ENCODE results near the gene STMP1.

STMP1 gene

DNA sequence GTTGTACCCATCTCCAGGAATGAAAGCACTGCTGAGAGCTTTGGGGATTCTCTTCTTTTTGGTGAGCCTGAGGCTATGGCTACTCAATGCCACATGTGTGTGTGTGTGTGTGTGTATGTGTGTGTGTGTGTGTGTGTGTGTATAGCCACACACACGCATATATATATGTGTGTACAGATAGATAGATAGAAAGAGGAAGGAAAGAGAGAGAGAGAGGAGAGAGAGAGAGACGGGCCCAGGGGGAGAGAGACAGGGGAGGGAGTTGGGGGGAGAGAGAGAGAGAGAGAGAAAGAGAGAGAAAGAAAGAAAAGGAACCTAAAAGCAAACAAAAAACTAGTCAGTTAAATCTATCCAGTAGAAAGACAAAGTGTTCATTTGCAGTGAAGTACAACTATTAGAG, 57.4 kb downstream of the STMP1 start:
- no peak for DNase-seq (ENCODE audit: low read depth in 2 of 2)

DNA sequence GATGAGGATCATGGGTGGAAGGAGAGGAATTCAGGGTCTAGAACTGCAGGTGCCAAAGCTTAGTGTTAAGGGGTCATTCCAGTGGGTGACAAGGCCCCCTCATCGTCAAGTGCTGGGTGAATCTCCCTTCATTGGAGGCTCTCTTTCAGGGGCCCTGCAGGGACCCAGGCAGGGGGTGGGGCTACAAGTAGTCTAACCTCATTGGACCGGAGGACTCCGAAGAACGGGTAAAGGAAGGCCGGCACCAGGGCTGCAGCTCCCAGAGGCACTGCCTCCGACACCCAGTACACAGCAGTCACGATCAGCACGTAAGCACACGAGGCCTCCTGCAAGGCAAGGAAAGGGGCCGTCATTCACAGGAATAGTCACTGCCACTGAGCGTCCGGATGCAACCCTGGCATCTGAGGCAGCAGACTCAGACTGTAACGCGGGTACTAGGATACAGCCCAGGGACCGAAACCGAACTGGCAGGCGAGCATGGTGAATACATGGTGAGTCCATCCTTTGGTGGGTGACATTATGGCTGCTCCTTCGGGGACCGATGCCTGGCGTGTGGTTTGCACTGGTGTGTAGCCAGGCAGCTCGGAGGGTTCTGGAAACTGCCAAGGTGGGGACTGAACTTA, 59.0 kb downstream of the STMP1 start:
- DNase-seq (ENCODE audit: low read depth in 2 of 2) = no peak

DNA sequence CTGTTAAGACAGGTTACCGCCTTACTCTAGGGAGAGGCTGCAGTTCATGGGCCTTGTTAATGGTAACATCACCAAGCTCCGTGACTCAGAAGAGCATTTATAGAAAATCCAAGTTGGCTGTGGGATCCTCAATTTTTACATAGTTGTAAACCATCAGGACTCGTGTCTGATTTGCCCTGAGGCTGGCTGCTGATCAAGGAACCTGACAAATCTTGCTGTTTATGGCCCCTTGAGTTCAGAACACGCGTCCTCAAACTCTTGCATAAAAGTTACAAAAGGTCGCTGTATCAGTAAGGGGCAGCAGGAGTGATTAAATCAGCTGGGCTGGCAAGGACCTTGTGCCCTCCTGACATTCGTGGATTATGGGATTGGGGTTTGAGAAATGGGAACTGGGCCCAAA, 61.1 kb downstream of the STMP1 start:
- DNase-seq (ENCODE audit: low read depth in 2 of 2) = no peak

All from stimulated activated CD8-positive, alpha-beta memory T cell treated with anti-CD3 and anti-CD28 coated beads, Interleukin-7, amount 100 ng/mL, for 4 hours (primary cell).